Measurements from ENCODE around the gene PTDSS2. TPM values are rescaled to one million over a fixed set of nuclear protein-coding genes. Genes with fewer than 3 reads are reported as not detected.

Gene PTDSS2
- total and polyA plus RNA-seq, 9 of the 15 experiments (the other 6 are each of a cell fraction or from before 2014, with no cell fraction given), result 0.45 to 53.9 (median 17.2) TPM

DNA sequence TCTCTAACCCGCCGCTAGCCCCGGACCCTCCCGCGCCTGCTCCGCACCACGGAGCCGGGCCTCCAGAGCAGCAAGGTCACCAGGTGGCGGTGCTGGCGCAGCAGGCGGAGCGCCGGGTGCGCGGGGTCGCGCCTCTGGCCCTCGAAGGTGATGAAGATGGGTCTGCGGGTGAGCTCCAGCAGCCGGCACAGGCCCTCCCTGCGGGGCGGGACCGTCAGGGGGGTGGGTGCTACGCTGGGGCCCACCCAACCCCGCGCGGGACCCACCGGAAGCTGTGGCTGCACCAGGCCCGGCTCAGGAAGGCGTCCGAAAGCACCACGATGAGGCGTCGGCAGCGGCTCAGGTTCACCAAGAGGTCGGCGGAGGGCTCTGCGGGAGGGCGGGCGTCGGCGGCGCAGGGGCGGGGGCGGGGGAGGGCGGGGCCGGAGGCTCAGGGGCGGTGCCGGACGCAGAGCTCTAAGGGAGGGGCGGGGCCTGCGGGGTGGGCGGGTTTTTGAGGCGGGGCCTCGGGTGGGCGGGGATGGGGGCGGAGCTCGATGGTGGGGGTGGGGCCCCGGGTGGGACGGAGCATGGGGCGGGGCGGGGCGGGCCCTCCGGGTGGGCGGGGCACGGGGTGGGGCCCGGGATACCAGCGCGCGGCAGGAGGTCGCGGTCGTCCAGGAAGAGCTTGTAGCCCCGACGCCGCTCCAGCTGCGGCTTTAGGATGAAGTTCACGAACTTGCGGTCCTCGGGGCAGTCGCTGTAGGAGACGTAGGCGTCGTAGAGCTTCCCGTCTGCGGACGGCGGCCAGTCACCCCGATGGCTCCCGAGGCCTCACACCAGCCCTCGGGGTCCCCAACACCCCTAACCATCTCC is 43.1 kb upstream of the PTDSS2 start (continued):
- TF ChIP-seq, protein P1, sequence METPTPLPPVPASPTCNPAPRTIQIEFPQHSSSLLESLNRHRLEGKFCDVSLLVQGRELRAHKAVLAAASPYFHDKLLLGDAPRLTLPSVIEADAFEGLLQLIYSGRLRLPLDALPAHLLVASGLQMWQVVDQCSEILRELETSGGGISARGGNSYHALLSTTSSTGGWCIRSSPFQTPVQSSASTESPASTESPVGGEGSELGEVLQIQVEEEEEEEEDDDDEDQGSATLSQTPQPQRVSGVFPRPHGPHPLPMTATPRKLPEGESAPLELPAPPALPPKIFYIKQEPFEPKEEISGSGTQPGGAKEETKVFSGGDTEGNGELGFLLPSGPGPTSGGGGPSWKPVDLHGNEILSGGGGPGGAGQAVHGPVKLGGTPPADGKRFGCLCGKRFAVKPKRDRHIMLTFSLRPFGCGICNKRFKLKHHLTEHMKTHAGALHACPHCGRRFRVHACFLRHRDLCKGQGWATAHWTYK (CRISPR knock-in tag; IDR thresholded peaks at IDR 0.05), result 0 out of 2 replicates have a peak, but pooled peaks have one; percentile 54
- TF ChIP-seq E2F3 (CRISPR knock-in tag; IDR thresholded peaks at IDR 0.05) (no peak), TGIF2 (CRISPR knock-in tag; IDR thresholded peaks at IDR 0.05) (no peak), ETS2 (tag; IDR thresholded peaks at IDR 0.05; ENCODE audit: borderline replicate concordance, poor library complexity, severe bottlenecking) (no peak), RBM34 (IDR thresholded peaks at IDR 0.05; ENCODE audit: borderline replicate concordance, insufficient read depth, low read length) (no peak), NFYB (IDR thresholded peaks at IDR 0.05; ENCODE audit: extremely low read depth, insufficient read length) (no peak), NBN (IDR thresholded peaks at IDR 0.05; ENCODE audit: low read depth) (peak; percentile 43; the same call in 1 of the 2 replicates), L3MBTL2 (IDR thresholded peaks at IDR 0.05) (peak; percentile 83)
- TF ChIP-seq, protein P2, sequence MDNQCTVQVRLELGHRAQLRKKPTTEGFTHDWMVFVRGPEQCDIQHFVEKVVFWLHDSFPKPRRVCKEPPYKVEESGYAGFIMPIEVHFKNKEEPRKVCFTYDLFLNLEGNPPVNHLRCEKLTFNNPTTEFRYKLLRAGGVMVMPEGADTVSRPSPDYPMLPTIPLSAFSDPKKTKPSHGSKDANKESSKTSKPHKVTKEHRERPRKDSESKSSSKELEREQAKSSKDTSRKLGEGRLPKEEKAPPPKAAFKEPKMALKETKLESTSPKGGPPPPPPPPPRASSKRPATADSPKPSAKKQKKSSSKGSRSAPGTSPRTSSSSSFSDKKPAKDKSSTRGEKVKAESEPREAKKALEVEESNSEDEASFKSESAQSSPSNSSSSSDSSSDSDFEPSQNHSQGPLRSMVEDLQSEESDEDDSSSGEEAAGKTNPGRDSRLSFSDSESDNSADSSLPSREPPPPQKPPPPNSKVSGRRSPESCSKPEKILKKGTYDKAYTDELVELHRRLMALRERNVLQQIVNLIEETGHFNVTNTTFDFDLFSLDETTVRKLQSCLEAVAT (IDR thresholded peaks at IDR 0.05), result peak in 1 of 2 experiments; percentile 24; a peak in 1 of 4 replicates
